Non-pigmented ciliary epithelial cell (primary cell): ENCODE results near the gene ALOX12.
A peak's percentile ranks its signal among the peaks of the same experiment; 100 is the strongest.

Experiments
- DNase-seq: peaks from one replicate; pipeline ENCODE4 v3.0.0-alpha.2; 2010; ENCODE audit warnings: low read depth

The ALOX12 gene

DNA sequence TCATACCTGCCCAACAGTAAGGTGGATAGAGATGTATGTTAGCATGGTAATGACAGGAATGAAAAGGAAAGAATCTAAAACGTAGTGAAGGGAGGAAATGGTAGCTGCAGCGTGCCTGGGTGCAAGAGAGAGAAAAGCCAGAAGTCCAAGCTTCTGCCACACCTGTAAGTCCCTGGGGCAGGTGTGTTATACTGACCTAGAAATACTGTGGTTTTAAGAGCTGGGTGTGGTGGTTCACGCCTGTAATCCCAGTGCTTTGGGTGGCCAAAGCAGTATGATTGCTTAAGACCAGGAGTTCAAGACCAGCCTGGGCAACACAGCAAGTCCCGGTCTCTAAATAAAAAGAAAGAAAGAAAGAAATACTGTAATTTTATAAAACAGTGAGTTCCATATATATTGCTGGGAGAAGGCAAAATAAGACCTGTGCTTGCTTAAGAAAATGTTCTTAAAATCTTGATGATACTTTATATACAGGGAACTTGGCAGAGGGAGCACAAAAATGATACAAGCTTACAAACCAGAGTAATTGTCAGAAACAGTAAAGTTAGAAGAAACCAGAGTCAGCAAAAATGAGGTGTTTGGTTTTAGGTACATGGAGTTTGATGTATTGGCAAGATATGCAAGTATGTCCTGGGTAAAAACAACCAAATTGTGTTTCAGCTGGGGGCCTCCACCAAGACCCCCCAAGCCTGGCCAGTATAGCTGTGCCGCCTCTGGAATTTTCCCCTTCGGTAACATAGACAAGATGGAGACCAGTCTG, 6.6 kb downstream of the ALOX12 start:
- no peak for DNase-seq

DNA sequence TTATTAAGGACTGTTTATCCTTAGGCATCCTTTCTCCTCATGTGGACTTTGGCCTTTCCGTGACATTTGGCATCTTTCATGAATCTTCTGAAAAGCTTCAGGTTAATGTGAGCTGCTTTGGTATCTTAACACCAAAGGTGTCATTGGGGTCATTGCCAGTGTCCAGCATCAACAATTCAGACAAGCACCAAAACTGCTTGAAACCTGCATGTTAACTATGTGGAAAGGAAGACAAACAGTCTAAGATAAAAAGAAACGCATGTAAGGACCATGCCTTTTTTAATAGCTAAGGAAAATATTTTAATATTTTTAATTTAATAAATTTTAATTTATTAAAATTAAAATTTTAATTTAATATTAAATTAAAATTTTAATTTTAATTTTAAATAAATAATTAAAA, 7.9 kb downstream of the ALOX12 start:
- no peak for DNase-seq

DNA sequence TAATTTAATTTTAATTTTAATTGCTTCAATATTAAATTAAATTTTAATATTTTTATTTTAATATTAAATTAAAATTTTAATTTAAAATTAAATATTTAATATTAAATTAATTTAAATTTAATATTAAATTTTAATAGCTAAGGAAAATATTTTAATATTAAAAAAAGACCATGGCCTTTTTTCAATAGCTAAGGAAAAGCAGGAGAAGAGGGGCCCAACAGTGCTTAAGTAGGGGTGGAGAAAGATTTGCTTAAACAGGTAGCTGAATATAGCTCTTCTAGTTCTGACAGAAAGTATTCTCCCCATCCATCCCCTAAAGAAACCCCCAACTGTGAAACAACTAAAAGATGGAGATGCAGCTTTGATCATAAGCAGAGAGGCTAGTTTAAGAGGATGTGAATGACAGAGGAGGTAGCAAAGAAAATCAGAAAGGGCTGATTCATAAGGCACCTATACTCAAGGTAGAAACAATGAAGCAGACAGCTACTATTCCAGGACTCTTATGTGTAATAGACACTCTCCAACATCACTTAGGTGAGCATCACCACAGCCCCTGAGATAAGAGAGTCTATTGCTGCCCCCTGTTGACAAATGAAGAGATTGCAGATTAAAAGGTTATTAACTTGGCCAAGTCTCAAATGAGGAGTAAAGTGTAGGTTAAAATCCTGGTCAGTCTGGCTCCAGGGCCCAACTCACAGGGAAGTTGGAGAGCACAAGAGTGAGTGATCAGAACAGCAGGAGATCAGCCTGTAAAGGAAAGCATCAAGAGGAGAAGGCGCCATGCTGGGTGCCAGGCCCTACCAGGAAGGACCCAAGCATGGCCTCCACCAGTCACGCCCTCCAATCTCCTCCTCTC, 8.8 kb downstream of the ALOX12 start:
- no peak for DNase-seq

DNA sequence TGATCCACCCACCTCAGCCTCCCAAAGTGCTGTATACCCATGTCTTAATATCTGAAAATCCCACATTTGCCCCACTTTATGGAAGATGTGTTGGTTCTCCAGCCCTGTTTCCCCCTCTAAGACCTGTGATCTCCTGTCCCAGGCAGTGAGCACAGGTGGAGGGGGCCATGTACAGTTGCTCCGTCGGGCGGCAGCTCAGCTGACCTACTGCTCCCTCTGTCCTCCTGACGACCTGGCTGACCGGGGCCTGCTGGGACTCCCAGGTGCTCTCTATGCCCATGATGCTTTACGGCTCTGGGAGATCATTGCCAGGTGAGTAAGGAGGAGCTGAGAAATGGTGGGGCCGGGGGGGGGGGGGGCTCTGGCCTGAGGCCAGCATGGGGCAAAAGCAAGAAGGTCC, 9.9 kb downstream of the ALOX12 start:
- DNase-seq, result no peak

DNA sequence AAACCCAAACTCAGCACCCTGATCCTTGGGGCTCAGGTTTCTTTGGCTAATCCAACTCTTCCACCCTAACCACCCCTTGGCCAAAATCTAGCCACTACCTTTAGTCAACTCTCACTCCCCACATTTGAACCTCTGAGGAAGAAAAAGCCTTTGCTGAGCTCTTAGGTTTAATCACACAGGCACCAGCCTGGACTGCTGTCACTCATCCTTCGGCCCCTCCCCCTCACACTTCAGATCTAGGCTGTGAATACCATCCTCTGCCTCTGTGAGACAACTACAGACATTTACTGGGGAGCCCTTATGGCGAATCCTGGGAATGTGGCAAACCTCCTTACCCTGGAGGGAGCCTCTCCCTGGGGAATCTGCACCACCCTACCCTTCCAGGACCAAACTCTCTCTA, 11.3 kb downstream of the ALOX12 start:
- DNase-seq, result no peak

DNA sequence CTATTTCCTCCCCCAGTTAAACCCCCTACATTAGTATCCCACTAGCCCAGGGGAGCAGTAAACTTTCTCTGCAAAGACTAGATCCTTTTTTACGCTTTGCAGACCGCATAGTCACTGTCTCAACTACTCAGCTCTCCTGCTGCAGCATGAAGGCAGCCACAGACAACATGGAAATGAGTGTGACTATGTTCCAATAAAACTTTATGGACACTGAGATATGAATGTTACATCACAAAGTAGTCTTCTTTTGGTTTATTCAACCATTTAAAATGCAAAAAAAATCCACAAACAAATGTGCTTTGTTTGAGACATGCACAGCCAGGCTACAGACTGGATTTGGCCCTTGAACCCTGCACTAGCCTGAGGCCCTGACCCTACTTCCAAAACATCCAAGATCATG, 14.7 kb downstream of the ALOX12 start:
- no peak for DNase-seq

DNA sequence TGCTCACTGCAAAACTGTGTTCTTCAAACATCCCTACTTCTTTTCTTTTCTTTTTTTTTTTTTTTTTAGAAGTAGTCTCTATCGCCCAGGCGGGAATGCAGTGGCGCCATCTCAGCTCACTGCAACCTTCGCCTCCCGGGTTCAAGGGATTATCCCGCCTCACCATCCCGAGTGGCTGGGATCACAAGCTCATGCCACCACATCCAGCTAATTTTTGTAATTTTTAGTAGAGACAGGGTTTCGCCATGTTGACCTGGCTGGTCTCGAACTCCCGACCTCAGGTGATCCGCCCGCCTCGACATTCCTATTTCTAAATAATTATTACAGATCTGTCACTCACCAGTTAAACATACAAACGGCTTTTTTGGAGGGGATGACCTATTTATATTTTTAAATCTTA, 15.6 kb downstream of the ALOX12 start:
- no peak for DNase-seq

DNA sequence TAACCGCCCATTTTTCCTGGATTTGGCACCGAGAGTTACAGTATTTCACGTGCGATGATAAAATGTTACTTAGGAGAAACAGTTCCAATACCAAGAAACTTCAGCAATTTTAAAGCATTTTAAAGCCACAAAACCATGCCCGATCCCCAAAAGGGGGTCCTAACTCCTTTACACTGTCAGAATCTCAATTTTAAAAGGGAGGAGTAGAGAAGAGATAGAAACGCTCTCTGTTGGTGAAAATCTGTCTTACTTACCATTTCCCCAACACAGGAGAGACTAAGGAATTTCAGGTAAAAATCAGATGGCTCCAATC, 16.0 kb downstream of the ALOX12 start:
- DNase-seq, result no peak

DNA sequence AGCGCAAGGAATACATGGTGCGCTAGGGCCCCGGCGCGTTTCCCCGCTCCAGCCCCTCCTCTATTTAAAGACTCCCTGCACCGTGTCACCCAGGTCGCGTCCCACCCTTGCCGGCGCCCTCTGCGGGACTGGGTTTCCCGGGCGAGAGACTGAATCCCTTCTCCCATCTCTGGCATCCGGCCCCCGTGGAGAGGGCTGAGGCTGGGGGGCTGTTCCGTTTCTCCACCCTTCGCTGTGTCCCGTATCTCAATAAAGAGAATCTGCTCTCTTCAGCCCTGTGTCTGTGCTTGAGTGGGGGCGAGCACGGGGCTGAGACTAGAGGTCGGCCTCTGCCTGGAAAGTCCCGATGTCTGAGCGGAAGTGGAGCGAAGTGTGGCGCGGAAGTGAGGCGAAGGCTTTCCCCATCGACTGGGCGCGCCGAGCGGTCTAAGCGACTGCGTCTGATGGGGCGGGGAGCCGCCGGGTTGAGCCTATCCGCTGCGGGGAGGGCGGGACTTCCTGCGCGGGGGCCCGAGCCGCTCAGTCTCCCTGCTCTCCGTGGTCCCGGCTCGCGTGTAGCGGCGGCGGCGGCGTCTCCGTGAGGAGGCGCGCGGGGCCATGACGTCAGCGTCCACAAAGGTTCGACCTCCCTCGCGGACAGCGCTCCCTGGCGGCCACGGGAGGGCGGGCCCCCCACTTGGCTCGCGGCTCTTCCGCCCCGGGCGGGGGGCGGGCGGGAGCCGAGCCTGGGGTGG, 18.6 kb downstream of the ALOX12 start:
- DNase-seq, result peak; percentile 83

DNA sequence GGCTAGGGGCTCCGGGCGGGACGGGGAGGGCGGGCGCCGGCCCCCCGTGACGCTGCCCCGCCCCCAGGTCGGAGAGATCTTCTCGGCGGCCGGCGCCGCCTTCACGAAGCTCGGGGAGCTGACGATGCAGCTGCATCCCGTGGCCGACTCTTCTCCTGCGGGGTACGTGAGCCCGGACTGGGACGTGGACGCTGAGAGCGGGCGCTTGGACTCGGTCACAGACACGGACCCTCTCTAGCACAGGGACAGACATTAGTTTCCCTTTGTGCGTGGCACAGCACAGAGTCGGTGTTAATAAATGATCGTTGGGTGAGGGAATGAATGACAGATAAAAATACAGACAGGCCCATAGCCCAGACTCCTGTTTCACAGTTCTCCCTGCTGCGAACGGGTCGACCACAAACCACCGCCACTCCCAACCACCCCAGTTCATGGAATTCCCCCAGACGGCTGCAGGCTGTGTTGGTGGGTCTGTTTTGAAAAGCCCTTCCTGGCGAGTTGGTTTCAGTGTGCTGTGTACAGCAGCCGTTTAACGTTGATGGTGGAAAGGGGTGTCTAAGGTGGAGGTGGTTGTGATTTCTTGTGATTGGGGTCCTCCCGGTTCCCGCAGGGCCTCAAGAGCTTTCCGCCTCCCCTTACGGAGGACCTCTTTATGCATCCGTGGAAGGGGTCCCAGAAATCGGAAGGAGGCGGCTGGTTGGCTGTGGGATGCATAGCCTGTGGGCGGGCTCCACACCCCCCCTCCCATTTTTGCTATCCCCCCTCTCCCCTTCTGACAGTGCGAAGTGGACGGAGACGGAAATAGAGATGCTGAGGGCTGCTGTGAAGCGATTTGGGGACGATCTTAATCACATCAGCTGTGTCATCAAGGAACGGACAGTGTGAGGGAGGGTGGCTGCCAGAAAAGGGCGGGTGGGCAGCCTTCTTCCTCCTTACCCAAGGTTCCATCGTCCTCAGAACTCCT, 19.4 kb downstream of the ALOX12 start:
- DNase-seq, result no peak

DNA sequence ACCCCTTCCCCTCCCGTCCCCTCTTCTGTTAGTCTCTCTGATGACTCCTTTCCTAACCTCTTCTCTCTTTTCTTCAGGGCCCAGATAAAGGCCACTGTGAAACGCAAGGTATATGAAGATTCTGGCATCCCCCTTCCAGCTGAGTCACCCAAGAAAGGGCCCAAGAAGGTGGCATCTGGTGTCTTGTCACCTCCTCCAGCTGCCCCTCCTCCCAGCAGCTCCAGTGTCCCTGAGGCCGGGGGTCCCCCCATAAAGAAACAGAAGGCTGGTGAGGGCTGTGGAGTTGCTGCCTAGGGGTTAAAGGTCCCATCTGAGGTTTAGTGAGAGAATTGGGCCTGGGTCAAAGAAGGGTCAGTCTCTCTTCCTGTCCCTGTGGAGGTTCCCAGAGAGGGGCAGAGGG, 20.6 kb downstream of the ALOX12 start:
- no peak for DNase-seq

DNA sequence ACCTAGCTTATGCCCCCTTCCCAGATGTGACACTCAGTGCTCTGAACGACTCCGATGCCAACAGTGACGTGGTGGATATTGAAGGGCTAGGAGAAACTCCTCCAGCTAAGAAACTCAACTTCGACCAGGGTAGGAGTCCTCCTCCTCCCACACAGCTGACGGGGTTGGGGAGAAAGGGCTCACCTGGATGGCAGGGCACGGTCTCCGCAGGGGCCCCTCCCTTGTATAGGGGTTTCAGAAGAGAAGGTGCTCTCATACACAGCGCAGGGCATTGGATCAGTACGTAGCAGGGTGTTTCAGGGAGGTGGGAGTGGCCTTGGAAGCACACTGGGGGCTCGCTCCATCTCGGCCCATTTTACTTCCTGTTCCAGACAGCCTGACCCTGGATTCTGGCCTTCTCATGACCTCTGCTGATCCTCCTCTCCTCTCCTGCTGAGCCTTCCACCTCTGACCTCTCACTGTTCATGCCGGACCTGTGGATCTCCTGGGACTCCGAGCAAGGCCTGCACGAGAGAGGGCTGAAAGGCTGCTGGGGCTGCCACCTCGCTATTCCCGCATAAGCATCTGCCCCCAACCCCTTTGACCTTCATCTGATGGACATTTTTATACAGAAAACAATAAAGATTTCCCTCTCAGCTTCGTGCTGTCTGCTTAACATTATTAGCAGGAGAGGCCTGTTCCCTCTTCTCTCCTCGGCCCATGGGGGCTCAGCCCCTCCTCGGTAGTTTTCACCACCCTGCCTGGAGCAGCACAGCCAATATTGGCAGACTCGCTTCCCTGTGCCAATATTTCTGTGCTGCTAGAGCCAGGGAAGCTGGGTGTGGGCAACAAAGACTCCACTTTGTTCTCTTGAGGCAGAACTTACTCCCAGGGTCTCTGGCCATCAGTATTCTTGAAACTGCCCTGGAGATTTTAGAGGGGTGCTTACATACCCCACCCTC, 21.3 kb downstream of the ALOX12 start:
- no peak for DNase-seq

DNA sequence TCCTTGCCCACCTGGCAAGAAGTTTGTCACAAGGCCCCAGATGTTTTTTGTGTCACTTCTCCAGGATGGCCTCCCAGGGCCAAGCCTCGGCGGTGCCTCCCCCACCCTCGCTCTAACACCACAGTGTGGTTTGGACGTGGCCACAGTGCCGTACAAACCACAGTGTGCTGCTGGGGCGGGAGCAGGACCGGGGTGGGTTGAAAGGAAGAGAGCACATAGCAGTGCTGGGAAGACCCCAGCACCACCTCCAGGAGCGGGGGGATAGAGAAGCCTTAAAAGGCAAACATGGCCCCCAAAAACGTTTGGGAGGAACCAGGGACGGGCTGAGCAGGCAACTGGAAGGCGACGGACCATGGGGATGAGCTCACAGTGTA, 22.0 kb downstream of the ALOX12 start:
- no peak for DNase-seq

DNA sequence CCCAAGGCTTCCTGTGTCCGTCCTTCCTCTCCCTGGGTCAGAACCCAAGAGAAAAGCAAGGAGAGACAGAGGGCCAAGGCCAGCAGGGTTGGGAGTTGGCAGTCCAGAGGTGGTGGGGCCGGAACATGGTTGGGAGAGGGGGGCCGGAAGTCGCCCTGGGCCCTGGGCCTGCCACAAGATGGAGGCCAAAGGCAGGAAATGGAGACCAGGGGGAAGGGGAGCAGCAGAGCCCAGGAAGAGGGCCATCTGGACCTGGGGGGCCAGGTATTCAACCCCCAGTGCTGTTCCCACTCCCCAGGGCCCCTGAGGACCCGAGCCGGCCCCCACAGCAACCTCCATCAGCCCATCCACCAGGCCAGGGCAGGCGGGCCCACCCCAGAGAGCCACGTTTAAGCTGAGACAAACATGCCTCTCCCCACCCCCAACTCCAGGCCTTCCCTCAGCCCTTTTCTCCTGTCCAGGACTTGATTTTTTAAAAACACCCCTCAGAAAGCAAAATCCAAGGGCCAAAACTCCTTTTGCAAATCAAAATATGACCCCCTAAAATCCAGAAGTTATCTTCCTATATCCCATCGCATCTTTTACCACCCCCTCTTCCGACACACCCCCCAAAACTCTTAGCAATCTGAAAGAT, 22.6 kb downstream of the ALOX12 start:
- no peak for DNase-seq

DNA sequence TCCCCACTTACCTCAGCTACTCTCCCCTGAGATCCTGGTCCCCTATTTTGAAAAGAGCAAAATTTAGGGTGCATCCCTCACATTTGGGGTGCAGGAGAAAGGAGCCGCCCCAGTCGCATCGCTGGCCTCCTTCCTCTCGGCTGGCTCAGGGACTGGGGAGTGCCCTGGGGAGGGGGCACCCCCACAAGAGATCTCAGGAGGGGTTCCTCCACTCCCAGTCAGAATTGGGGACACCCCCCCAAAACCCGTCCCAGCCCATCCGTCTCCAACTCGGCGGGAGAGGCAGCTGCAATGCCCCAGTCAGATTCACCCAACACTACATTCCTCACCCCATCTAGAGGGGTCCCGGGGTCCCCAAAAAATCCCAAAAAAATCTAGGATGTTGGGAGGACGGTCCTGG, 23.5 kb downstream of the ALOX12 start:
- DNase-seq, result no peak

DNA sequence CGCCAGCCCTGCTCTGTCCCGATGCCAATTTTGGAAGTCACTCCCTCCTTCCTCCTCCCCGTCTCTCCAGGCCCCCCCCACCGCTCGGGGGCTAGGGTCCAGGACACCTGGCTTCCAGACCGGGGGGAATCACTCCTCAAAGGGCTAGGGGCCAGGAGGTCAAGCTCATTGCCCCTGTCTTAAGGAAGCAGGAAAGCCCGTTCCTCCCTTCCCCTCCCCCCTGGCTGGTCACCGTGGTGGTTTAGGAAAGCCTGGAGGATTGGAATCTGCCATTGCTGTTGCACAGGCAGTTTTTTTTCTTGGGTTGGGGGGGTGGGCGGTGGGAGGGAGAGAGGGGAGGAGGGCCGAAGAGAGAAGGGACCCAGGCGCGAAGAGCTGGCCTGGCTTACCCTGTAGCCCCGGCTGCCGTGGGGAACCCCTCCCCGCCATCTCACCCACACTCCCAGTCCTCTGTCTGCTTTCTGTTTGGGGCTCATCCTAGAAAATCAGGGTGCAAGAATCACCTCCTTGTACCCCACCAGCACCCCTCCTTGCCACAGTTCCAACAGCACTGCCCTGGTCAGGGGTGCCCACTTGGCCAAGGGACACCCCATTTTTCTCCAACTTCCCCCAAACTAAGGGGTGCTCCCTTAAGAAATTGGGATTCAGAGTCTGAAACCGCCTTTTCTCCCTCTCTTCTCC, 24.1 kb downstream of the ALOX12 start:
- no peak for DNase-seq

DNA sequence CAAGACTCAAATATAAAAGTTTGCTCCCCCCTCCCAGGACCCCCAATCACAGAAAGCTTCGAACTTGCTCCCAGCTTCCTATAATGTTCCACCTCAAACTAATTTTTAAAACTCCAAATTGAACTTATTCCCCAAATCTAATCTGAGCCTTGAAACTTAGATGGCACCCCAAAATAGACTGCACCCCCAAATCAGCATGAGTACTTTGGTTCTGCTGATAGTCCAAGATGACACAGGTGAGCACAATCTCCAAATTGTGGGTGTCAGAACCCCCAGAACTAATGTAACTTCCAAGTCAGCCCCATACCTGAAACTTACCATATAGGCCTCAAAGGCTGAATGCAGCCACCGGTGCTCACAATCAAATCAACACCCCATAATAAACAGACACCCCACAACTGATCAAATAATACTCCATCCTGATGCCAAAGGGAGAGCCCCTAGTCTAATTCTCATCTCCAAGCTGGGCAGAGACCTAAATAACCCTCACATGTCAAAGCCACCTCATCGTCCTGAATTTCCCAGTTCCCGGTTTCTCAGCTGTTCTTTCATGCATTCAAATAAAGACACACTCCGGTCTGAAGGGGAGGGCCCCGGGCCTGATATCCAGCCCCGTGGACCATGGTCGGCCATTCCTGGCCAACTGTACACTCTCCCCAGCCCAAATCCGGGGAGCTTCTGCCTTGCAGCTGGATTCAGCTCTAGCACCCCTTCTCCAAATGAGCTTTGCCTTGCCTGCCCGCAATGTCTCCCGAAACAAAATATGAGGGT, 25.2 kb downstream of the ALOX12 start:
- DNase-seq, result no peak

DNA sequence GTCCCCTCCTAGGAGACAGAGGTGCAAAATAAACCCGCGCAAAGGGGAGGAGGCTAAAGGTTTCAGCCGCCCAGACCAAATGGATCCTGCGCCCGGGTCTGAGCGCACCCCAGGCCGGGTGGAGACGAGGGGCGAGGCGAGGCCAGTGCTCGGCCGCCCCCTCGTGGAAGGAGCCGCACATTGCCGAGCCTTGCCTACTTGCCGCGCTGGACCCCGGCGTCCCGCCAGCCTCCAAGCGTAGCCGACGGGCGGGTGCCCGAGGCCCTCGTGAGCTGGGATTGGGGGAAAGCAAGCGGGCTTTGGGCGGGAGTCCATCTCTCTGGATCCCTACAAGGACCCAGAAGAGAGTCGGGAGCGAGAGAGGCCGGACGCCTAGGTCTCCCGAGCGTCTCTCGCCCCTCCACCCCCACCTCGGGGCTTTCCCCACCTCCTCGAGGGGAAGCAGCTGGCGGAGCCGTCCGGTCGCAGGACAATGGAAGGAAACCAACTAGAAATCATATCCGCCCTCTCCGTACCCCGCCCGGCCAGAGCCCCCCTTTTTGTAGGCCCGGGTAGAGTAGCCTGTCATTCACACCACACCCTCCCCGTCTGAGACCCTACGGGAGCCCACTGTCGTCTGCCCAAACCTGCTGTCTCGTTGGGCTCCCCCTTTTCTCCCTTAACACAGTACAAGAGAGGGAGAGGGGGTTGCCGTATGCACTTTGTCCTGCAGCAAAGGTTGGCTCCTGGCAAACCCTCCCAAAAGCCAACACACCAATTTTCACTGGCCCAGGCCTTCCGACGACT, 26.3 kb downstream of the ALOX12 start:
- DNase-seq, result no peak
